ENCODE measurements around the gene NUDT14. TPM values are rescaled to one million over a fixed set of nuclear protein-coding genes. Genes with fewer than 3 reads are reported as not detected.

The NUDT14 gene
- total and polyA plus RNA-seq, 12 donors = 15.1 to 33.9 (median 29.6) TPM

GRCh38 chr14:105131241-105131640 is 49.9 kb downstream of the NUDT14 start:
- Histone ChIP-seq H3K9me3 (peaks cover 0 to 31% (median 11%) of the 10 kb centered on the region in 11 donors), H3K27ac (no peak overlapping the region), H3K4me3 (no peak overlapping the region), H3K27me3 (peaks cover 0 to 9% (median 3%) of the 10 kb centered on the region in 7 donors), H3K4me1 (no peaks in the 10 kb centered on the region), H3K36me3 (no peaks in the 10 kb centered on the region)
- intact Hi-C loops (cut with DNase I) = no loop called here
- no peak for TF ChIP-seq CTCF (IDR thresholded peaks at IDR 0.05)
- WGBS, 2 donors = 84 to 93% methylated on average over 2 of the region's 2 CpGs
- ATAC-seq (no peak), DNase-seq (no peak)

- H3K27me3 ChIP-seq = peaks cover 0 to 10% (median 3%) of the 10 kb centered on the region in 7 donors
- ATAC-seq (no peak), DNase-seq (no peak)
- H3K4me1 ChIP-seq = no peaks in the 10 kb centered on the region
- no peaks in the 10 kb centered on the region for H3K36me3 ChIP-seq
- intact Hi-C loops (cut with DNase I) = loop anchor here in 1 of 10 donors (5.0 kb wide), 1 partner anchor 309 kb away; no protein-coding TSS in a partner anchor
- TF ChIP-seq CTCF (IDR thresholded peaks at IDR 0.05) = no peak
- no peak overlapping the region for H3K4me3 ChIP-seq
- peaks cover 0 to 32% (median 11%) of the 10 kb centered on the region in 11 donors for H3K9me3 ChIP-seq
- WGBS, 2 donors = 36 to 49% methylated on average over 5 of the region's 5 CpGs
- no peak overlapping the region for H3K27ac ChIP-seq
These were observed 53.1 kb downstream of the NUDT14 start for GRCh38 chr14:105128059-105128458.

GRCh38 chr14:105126981-105127329 is 54.2 kb downstream of the NUDT14 start:
- Histone ChIP-seq H3K4me3 (no peak overlapping the region), H3K4me1 (no peaks in the 10 kb centered on the region), H3K27me3 (peaks cover 0 to 14% (median 3%) of the 10 kb centered on the region in 7 donors), H3K9me3 (peaks cover 0 to 33% (median 19%) of the 10 kb centered on the region in 11 donors), H3K36me3 (no peaks in the 10 kb centered on the region), H3K27ac (no peak overlapping the region)
- DNase-seq (no peak), ATAC-seq (no peak)
- TF ChIP-seq CTCF (IDR thresholded peaks at IDR 0.05) = no peak
- intact Hi-C loops (cut with DNase I) = loop anchor here in 1 of 10 donors (5.0 kb wide), 1 partner anchor 310 kb away; no protein-coding TSS in a partner anchor
- WGBS, 2 donors = 57 to 58% methylated on average over 9 of the region's 9 CpGs

GRCh38 chr14:105126126-105126980 is 54.8 kb downstream of the NUDT14 start:
- Histone ChIP-seq H3K4me1 (no peaks in the 10 kb centered on the region), H3K9me3 (peaks cover 0 to 33% (median 18%) of the 10 kb centered on the region in 11 donors), H3K27ac (no peak overlapping the region), H3K36me3 (no peaks in the 10 kb centered on the region), H3K27me3 (peaks cover 0 to 14% (median 3%) of the 10 kb centered on the region in 7 donors), H3K4me3 (no peak overlapping the region)
- no peak for TF ChIP-seq CTCF (IDR thresholded peaks at IDR 0.05)
- no peak for ATAC-seq
- DNase-seq = no peak
- WGBS, 2 donors = 72 to 74% methylated on average over 22 of the region's 22 CpGs
- intact Hi-C loops (cut with DNase I) = loop anchor here in 1 of 10 donors (5.0 kb wide), 1 partner anchor 311 kb away; no protein-coding TSS in a partner anchor
